GM18909 (cell line): ENCODE data around the gene STK24.
A peak's percentile ranks its signal among the peaks of the same experiment; 100 is the strongest.
"Not testable (repeated sequence)": the region's sequence is repeated elsewhere in the genome, so short reads cannot be mapped to it uniquely, and the experiment has no call there.

Experiments used
- ATAC-seq: cut with Tn5 transposase; IDR thresholded peaks from one replicate; pipeline ENCODE4 v1.9.1; 2021; ENCODE audit warnings: mild to moderate bottlenecking; ENCODE audit not compliant: unreplicated experiment, poor library complexity

Gene STK24

DNA sequence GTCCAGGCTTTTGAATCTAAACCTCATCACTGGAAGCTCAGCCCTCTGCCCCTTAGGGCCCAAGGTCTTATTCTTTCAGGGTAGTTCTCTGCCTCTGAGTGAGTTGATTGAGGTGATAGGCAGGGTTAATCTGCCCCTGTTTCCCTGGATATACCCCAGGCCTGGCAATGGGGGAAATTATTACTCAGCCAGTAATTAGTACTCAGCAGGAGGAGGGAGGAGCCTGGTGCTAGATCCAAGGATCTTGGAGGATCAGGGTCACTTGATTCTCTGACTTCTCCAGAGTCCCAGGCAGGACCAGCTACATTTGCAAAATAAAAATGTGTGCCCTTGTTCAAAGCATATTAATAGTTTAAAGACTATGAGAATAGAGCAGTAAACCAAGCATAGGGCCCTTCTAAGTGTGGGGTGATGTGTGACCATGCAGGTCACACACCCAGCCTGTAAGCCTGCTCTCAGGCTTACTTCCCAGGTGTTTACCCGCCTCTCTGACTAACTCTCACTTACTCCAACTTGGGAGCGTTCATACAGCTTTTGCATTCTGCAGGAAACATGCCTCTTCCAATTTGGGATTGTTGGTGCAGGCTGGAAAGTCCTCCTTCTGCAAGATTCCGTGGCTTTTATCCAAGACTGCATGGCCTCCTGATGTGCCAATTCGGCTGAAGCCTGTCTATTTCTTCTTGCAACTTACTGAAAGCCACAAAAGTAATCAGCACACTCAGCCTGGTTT is 7.9 kb upstream of the STK24 start:
- ATAC-seq = no peak

DNA sequence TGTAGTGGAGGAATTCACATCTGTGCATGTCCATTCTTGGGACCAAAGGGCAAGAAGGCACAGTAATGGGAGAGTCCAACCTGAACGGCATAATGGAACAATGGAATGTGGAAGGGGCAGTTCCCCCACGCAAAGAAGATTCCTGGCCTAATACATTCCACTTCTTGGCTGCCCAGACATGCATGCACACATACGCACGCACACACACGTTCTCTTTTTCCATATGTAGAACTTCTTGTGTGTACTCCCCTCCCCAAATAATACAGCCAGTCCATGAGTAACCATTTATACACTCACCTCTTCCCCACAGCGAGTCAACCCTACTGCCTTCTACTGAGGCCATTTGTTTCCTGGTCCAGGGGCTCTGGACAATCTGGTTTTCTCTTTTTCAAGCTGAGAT is 6.0 kb upstream of the STK24 start:
- ATAC-seq = no peak

DNA sequence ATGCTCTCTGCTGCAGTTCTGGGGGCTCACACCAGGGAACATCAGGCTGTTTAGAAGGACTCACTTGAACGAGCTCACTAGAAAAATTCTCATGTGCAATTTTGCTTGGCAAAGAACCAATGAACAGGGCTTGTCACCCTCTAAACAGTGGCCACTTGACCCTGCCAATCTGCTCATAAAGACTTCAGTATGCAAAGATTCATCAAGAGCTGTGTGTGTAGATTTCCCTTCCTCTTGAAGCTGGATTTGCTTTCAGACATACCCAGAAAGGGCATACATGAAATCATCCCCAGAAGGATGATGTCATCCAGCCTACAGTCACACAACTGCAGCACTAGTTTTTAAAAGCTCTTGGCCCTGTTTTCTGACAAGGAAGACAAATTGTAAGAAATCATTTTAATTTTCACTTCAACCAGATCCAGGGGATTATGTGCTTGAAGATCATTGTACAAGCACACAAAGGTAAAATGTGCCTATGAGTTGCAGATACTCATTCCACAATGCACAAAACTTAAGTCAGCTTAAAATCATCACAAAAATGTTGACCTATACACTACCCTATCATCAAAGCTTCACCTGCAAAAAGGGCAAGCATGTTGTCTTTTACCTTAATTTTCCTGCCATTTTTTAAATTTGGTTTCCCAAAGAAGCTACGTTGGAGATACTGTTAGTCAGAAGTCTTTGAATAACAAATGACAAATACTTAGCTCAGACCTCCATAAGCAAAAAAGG is 5.2 kb upstream of the STK24 start:
- no peak for ATAC-seq

DNA sequence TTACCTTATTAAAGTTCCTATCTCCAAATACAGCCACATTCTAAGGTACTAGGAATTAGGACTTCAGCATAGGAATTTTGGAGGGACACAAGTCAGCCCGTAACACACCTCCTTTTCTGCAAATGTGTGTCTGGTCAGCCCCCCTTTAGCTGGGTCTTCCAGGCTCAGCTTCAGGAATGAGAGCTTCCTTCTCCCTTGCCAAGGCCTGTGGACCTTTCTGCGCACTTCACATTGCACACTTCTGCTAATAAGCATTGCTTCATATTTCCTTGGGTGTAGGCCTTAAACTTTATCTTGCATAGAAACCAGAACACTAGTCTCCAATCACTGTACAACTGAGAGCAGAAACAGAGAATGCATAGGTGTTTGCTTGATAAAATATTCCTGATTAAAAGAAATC is 4.5 kb upstream of the STK24 start:
- ATAC-seq = no peak

DNA sequence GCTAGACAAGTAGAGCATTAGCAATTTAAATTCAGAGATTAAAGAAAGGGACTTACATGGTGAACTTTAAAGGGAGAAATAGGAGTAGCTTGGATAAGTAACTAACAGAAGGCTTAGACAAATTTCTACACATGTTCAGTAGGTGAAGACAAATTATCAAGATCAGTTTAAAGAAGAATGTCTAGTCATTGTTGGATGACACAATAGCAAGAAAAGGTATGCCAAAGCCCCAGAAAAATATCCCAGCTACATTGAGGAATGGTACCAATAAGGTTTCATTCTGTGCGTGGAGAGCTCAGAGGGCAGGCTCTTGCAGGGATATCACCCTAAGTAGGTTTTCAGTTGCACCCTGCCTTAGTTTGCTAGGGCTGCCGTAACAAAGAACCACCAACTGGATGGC is 3.5 kb upstream of the STK24 start:
- no peak for ATAC-seq

DNA sequence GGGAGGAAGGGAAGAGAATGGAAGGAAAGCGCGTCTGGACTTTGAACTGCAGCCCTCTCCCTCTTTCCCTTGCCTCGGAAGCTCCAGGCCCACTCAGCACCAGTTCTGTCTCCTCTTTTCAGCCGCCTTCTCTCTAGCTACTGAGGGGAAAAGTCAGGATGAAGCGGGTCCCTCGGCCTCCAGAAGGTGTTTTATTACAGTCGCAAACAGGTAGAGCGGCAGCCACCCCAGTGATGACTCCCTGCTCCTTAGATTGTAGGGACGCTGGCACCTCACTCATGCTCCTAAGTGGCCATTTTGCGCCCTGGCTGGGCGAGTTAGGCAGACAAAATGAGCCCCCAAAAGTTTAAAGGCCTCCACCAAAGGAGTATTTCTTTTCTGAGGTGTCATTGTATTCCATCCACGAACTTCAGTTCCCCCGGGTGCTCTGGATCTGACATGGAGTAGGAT is 954 bp upstream of the STK24 start:
- ATAC-seq = no peak

DNA sequence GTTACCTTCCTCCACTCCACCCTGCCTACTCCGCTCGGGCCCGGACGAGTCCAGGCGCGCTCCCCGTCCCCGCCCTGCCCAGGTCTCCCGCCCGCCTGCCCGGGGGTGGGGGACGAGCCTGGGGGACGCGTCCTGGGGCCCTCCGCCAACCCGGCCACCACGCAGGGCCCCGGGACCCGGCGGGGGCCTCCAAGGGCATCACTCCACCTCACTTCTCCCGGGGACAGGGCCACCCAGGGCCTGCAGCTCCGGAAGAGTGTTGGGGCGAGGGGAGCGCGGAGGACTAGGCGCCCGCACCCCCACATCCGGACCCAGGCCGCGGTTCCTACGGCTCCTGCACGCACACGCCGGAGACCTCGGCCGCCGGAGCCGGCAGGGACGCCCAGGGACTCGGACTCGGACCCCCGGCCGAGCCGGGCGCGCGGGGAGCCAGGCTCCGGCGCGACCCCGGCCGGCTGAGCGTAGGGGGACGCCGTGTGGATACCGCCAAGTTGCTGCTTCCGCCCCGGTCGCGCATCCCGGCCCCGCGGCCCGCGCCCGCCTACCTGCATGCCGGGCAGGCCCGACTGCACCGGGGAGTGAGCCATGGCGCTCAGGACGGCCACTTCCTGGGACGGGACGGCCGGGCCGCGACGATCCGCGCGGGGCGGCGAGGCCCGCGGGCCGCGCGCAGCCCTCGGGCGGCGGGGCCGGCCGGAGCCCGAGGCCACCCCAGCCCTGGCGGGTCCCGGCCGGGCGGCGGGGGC is 534 bp downstream of the STK24 start:
- ATAC-seq = peak; percentile 37

DNA sequence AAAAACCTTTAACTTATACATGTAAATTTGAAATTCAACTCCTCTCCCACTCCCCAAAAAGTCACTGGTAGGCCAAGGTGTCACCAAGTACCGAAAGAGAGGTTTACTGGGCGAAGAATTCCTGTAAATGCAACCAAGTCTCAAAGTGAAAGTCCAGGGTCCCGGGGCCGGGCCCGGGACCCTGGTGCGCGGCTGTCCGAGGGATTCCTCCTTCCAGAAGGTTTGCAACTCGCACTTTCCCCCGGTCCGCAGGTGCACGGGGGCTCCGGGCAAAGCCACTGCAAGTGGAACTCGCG is 1.1 kb downstream of the STK24 start:
- ATAC-seq = no peak

DNA sequence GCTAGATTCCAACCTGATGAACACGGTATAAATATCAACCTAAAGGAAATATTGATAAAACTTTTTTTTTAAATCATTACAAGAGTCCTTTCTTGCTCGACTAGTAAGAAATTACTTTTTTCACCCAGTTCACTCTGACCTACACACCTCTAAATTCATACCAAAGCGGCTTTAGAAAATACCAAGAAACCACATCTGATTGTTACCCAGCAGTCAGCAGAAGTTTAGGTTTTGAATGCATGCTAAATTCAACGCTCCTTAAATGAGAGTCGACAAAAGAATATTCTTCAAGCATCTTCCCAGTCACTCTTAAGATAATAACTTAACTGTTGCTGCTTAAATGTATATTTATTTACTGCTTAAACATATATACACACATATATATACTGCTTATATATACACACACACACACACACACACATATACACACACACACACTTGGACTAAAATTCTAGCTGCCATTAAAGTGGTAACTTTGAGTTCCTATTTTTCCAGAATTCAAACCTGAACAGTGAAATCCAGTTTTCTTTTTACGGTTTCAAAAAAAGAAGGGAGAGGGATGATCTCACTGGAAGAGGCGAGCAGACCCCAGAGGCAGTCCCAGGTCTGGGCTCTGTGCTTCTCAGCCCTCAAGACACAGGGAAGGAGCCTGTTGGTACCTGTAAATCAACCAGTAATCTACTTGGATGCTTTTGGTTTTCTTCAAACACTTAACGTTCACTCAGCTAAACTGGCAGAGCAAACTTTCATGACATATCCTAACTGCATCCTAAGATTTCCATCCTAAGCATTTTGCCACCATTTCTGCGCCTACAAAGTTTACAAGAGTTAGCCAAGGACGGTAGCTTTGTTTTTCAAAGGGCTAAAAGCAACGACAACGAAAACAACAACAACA is 1.7 kb downstream of the STK24 start:
- ATAC-seq = no peak

DNA sequence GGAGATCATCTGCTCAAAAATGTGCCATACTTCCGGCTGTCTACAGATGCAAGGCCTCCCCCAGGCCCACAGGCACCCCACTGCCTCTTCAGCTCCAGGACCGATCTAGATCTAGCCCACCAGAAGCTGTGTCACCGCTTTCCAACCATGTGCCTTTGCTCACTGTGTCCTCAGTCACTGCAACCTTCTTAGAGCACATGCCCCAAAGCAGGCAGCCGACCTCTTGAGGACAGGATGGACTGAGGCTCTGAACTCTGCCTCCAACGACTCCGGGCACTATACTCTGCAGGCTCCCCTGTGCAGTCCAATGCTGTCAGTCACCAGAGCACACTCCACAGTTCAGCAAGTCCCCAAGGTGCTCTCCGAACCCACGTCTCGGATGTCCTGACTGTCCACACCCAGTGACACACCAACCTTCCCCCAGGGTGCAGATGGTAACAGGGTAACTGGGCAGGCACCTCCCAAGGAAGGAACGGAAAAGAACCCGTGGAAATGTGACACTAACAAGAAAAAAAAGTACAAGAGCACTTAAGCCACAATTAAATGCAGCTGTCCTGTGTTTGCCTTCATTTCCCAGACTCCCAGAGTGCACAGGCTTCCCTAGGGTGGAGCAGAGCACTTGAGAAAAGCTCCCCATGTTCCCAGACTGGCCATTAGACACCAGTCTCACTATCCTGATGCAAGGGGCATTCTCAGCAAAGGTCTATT is 4.8 kb downstream of the STK24 start:
- no peak for ATAC-seq

DNA sequence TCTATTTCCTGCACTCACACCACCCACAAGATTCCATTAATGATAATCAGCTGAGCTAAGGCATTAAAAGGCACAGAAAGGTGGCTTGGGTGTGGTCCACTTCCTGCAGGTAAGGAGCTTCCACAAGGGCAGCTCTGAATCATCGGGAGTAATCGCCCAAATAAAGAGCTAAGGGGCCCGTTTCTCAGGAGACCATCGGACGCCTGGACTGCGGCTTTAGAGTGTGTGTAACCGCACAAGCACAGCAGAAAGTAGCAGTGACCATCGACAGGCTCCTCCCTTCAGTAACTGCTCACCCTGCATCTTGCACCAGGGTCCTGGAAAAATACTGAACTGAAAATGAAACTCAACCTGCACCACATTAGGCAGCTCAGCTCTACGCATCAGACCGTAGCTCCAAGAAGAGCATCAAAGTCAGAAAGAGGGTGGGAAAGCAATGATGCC is 6.0 kb downstream of the STK24 start:
- ATAC-seq = peak; percentile 90

DNA sequence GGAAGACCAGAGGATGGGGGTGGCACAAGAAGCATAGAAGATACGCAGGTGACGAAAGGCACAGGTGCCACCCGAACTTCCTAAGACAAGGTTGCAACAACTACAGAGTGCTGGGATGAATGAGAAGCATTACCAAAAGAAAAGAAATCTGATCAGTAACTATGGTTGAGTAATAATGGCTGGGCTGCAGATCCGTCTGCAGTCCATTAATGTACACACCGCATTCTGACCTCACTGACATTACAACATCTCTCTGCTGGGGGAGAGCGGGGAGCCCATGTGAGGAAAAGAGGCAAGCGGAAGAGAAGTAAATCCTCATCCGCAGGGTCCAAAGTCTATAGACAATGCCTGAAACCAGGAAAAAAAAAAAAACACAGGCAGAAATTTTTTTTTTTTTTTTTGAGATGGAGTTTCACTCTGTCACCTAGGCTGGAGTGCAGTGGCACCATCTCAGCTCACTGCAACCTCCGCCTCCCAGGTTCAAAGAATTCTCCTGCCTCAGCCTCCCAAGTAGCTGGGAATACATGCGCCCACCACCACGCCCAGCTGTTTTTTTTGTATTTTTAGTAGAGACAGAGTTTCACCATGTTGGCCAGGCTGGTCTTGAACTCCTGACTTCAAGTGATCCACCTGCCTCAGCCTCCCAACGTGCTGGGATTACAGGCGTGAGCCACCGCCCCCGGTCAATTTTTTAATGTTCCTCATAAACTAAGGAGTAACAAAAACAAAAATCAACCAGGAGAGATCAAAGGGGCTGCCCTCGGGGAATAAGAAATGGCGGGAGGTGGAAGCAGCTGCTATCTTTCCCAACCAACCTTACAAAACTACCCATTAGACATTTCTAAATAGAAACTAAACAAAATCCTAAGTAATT is 7.2 kb downstream of the STK24 start:
- ATAC-seq = not testable (repeated sequence)

DNA sequence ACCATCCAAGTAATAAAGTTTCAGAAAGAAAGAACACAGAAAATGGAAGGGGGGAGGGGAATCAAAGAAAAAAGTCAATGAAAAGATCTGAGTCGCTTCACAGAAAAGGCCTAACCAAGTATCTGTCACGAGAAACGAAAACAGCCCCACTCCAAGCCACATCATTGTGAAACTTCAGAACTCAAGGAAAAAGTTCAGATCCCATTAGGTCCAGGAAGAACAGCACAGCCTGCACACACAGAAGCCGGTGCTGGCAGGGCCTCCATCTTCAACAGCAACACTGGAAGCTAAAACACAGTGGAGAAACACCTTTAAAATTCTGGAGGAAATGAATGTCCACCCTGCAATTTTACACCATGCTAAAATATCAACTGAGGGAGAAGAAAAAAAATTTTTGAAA is 8.0 kb downstream of the STK24 start:
- ATAC-seq = no peak

DNA sequence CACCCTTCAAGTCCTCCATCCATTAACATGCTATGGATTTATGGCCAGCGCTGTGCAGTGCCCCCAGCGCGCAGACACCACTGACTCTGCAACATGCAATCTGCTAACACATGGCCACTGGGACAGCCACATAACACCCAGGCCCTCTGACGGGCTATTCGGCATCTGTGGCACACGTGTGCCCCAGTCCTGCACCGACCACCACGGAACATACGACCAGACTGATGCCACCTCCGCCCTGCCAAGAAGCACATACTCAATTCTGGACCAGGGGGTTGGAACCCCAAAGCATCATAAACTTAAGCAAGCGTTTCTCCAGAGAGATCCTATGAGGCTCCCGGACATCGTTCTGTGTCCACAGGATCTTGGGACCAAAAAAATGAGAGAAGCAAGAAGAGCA is 9.8 kb downstream of the STK24 start:
- ATAC-seq = no peak

DNA sequence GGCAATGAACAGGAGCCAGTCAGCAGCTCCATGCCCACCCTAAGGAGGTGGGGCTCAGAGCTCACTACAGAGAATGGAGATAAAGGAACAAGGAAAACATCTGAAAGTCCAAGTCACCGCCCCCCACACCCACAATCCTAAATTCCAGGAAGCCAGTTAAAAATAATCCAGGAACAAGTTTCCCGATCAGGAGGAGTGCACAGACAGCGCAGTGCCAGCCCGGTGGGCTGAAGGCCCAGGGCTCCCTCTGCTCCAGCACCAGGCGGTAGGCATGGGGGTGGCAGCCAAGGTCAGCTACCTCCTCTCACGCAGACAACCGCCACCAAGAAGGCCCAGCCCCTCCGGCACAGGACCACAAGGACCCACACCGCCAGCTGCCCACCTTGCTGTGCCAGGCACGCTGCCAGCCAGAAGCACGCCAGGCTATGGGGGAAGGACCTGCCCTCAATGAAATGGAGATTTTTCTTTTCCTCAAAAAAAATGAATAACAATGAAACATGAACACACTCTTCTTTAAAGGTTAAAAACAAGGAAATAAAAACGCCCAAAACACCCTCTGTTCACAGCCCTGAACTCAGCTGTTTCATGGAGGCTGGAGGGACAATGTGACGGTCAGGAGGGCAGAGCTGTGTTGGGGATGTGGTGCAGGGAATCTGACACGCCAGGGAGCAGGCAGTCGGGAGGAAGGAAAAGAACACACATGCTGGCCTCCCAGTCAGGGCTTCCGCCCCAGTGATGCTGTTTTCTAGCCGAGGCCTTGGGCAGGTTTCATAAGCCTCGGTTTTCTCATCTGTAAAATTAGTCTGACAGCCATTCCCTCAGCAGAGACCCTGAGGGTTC is 11.0 kb downstream of the STK24 start:
- ATAC-seq = no peak

DNA sequence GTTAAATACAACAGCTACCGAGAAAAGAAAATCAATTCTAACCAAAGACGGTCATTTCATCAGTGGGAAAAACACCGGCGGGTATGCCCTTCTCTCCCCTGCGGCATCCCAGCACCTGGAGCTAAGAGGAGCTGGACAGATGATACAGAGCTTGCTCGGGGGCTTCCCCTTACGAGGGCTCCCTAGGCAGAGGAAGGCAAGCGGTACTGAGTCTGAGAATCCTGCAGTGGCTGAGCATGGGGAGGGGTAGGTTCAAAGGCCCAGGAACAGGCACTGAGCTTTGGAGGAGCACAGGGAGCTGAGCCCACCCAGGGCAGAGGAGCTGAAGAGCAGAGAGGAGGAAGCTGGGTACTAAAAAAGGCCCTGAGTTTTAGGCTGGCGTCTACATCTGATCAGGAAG is 12.7 kb downstream of the STK24 start:
- no peak for ATAC-seq

DNA sequence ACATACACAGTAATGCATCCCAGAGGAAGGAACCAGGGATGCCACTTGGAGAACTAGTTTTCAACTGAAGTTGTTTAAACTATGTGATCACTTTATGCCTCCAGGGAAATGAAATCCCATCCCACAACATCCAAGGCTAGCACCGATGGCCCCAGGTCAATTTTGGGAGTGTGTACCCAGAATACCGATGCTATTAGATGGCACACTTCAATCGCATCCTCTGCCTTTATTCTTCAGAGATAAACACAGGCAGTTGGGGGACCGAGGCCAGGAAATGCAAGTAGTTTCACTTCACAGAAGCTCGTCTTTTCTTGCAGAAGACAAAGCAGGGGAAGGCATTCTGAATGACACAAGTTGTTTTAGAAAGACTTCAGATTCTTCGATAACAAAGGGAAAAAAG is 13.8 kb downstream of the STK24 start:
- peak; percentile 51 for ATAC-seq

DNA sequence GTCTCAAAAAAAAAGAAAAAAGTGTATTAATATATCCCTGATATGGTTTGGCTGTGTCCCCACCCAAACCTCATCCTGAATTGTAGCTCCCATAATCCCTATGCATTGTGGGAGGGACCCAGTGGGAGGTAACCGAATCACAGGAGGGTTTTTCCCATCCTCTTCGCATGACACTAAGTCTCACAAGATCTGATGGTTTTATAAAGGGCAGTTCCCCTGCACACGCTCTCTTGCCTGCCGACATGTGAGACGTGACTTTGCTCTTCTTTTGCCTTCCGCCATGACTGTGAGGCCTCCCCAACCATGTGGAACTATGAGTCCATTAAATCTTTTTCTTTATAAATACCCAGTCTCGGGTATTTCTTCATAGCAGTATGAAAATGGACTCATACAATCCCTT is 17.7 kb downstream of the STK24 start:
- no peak for ATAC-seq
